ENCODE data around the gene SAMD11. TPM values are rescaled to one million over a fixed set of nuclear protein-coding genes. Genes with fewer than 3 reads are reported as not detected.

Gene SAMD11
- total RNA-seq, 1 donor: 1.6 TPM

DNA sequence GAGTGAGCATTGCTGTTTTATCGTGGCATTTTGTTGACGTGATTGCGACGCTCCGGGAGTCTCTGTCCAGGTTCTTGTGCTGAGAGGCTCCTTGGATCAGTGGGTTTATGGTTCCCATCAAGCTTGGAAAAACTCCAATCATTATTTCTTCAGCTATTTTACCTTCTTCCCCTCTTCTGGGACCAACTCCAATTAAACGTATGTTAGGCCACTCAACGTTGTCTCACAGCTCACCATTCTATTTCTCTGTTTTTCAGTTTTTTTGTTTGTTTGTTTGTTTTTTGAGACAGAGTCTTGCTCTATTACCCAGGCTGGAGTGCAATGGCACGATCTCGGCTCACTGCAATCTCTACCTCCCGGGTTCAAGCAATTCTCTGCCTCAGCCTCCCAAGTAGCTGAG, 68.2 kb downstream of the SAMD11 start:
- no peak for DNase-seq (ENCODE audit: low read depth)
- TF ChIP-seq, protein P1, sequence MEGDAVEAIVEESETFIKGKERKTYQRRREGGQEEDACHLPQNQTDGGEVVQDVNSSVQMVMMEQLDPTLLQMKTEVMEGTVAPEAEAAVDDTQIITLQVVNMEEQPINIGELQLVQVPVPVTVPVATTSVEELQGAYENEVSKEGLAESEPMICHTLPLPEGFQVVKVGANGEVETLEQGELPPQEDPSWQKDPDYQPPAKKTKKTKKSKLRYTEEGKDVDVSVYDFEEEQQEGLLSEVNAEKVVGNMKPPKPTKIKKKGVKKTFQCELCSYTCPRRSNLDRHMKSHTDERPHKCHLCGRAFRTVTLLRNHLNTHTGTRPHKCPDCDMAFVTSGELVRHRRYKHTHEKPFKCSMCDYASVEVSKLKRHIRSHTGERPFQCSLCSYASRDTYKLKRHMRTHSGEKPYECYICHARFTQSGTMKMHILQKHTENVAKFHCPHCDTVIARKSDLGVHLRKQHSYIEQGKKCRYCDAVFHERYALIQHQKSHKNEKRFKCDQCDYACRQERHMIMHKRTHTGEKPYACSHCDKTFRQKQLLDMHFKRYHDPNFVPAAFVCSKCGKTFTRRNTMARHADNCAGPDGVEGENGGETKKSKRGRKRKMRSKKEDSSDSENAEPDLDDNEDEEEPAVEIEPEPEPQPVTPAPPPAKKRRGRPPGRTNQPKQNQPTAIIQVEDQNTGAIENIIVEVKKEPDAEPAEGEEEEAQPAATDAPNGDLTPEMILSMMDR (IDR thresholded peaks at IDR 0.05; ENCODE audit: insufficient read depth, low read length): no peak
- H3K4me3 ChIP-seq (ENCODE audit: low read depth, low read length): no peak overlapping the region

DNA sequence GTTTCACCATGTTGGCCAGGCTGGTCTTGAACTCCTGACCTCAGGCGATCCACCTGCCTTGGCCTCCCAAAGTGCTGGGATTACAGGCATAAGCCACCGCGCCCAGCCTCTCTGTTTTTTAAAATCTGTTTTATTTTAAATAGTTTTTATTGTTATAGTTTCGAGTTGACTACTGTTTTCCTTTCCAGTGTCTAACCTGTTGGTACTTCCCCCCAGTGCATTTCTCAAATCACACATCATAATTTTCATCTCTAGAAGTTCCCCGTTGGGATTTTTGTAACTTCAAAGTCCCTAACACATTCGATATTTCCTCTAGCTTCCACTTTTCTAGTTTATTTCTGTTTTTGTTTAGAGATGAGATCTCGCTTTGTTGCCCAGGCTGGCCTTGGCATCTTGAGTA, 68.6 kb downstream of the SAMD11 start:
- TF ChIP-seq, protein P1 (IDR thresholded peaks at IDR 0.05; ENCODE audit: insufficient read depth, low read length): no peak
- no peak overlapping the region for H3K4me3 ChIP-seq (ENCODE audit: low read depth, low read length)
- no peak for DNase-seq (ENCODE audit: low read depth)

DNA sequence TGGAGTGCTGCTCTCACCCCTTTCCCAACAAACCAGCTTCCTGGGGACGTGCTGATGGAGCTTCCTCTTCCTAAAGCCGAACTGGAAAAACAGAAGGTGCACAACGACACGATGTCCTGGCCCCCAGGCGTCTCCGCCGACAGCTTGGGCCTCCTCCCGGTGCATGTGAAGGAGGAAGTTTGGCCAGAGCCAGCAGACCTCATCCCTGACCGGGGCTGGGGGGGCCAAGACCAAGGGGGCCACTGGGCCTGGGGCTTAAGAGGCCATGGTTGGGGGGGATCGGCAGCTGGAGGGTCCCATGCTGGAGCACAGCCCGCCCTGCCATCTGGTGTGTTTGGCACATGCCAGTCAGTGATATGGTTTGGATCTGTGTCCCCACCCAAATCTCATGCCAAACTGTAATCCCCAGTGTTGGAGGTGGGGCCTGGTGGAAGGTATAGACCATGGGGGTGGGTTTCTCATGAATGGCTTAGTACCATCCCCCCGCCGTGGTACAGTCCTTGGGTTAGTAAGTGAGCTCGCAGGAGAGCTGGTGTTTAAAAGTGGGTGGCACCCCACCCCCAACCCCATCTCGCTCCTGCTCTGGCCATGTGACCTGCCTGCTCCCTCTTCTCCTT, 69.8 kb downstream of the SAMD11 start:
- no peak overlapping the region for H3K4me3 ChIP-seq (ENCODE audit: low read depth, low read length)
- DNase-seq (ENCODE audit: low read depth): no peak
- TF ChIP-seq, protein P1 (IDR thresholded peaks at IDR 0.05; ENCODE audit: insufficient read depth, low read length): no peak

Small RNA genes within 50 kb of the gene (small RNA-seq; reads per million reads assigned to genes)
- not detected for gene AL645608.4

Other genes with a start within 250 kb of the SAMD11 start
- 0.54 TPM in 1 of 2 replicates, not detected in the other for gene OR4F16, start 237.3 kb upstream of the SAMD11 start, total RNA-seq (ENCODE audit: low replicate concordance)
- gene NOC2L, start 35.3 kb downstream of the SAMD11 start, total RNA-seq (ENCODE audit: low replicate concordance): 41.0 and 54.1 TPM in 2 replicates
- gene KLHL17, start 36.7 kb downstream of the SAMD11 start, total RNA-seq (ENCODE audit: low replicate concordance): 1.8 and 5.0 TPM in 2 replicates
- gene PLEKHN1, start 42.6 kb downstream of the SAMD11 start, total RNA-seq (ENCODE audit: low replicate concordance): 0.54 TPM in 1 of 2 replicates, not detected in the other
- gene PERM1, start 58.2 kb downstream of the SAMD11 start, total RNA-seq (ENCODE audit: low replicate concordance): 0.57 TPM in 1 of 2 replicates, not detected in the other
- 0.36 and 0.82 TPM in 2 replicates for gene HES4, start 76.2 kb downstream of the SAMD11 start, total RNA-seq (ENCODE audit: low replicate concordance)
- gene ISG15, start 89.6 kb downstream of the SAMD11 start, total RNA-seq (ENCODE audit: low replicate concordance): 34.7 and 39.6 TPM in 2 replicates
- gene AGRN, start 96.2 kb downstream of the SAMD11 start, total RNA-seq (ENCODE audit: low replicate concordance): 7.9 and 85.7 TPM in 2 replicates
- gene RNF223, start 150.4 kb downstream of the SAMD11 start, total RNA-seq (ENCODE audit: low replicate concordance): not detected in 2 replicates
- 6.1 and 7.7 TPM in 2 replicates for gene C1orf159, start 192.2 kb downstream of the SAMD11 start, total RNA-seq (ENCODE audit: low replicate concordance)
- not detected in 2 replicates for gene TTLL10, start 250.0 kb downstream of the SAMD11 start, total RNA-seq (ENCODE audit: low replicate concordance)